Non-pigmented ciliary epithelial cell (primary cell): ENCODE results near the gene DENND10.
"Not testable (repeated sequence)": the region's sequence is repeated elsewhere in the genome, so short reads cannot be mapped to it uniquely, and the experiment has no call there.

ENCODE experiments used
- DNase-seq: peaks from one replicate; pipeline ENCODE4 v3.0.0-alpha.2; 2010; ENCODE audit warnings: low read depth

DENND10 gene

GRCh38 chr10:119133949-119134348 is 30.0 kb downstream of the DENND10 start:
- DNase-seq: no peak

GRCh38 chr10:119135513-119135881 is 31.6 kb downstream of the DENND10 start:
- DNase-seq: no peak

- no peak for DNase-seq
Observed at GRCh38 chr10:119136084-119136483, 32.2 kb downstream of the DENND10 start.

- DNase-seq: not testable (repeated sequence)
Observed at GRCh38 chr10:119137878-119138277, 34.0 kb downstream of the DENND10 start.

- DNase-seq: no peak
Observed at GRCh38 chr10:119138346-119139306, 34.7 kb downstream of the DENND10 start.

- DNase-seq: no peak
Observed at GRCh38 chr10:119139464-119140067, 35.7 kb downstream of the DENND10 start.

GRCh38 chr10:119140603-119141245 is 36.8 kb downstream of the DENND10 start:
- DNase-seq: no peak

- DNase-seq: no peak
Observed at GRCh38 chr10:119143657-119144056, 39.7 kb downstream of the DENND10 start.

- no peak for DNase-seq
Observed at GRCh38 chr10:119149157-119149556, 45.2 kb downstream of the DENND10 start.

GRCh38 chr10:119149729-119150128 is 45.8 kb downstream of the DENND10 start:
- no peak for DNase-seq

- not testable (repeated sequence) for DNase-seq
Observed at GRCh38 chr10:119151601-119152000, 47.7 kb downstream of the DENND10 start.

GRCh38 chr10:119153041-119153440 is 49.1 kb downstream of the DENND10 start:
- DNase-seq: no peak

- DNase-seq: no peak
Observed at GRCh38 chr10:119153661-119154060, 49.7 kb downstream of the DENND10 start.

GRCh38 chr10:119159332-119159731 is 55.4 kb downstream of the DENND10 start:
- no peak for DNase-seq

- no peak for DNase-seq
Observed at GRCh38 chr10:119161680-119162451, 58.0 kb downstream of the DENND10 start.

GRCh38 chr10:119162452-119163092 is 58.7 kb downstream of the DENND10 start:
- no peak for DNase-seq

- DNase-seq: no peak
Observed at GRCh38 chr10:119165171-119166117, 61.5 kb downstream of the DENND10 start, which contains the start of gene SFXN4. SFXN4 (minus strand) TSS chr10:119165714; CDS start chr10:119165647, 67 bp downstream.

- DNase-seq: no peak
Observed at GRCh38 chr10:119166118-119166500, 62.2 kb downstream of the DENND10 start.

- no peak for DNase-seq
Observed at GRCh38 chr10:119166564-119166963, 62.7 kb downstream of the DENND10 start.

GRCh38 chr10:119167041-119167440 is 63.1 kb downstream of the DENND10 start:
- no peak for DNase-seq
